GM18505 (cell line): ENCODE data around the gene PSMB5.

Source experiments
- ATAC-seq: cut with Tn5 transposase; IDR thresholded peaks from one replicate; pipeline ENCODE4 v1.9.1; 2021; ENCODE audit not compliant: unreplicated experiment
- POLR2A ChIP-seq: IDR thresholded peaks from 4 replicates; pipeline ENCODE4 v1.6.1; 2011; ENCODE audit warnings: borderline replicate concordance; ENCODE audit not compliant: insufficient read depth, insufficient read length; ENCODE audit errors: extremely low read depth

The PSMB5 gene

GRCh38 chr14:23055147-23055550, 20.4 kb upstream of the PSMB5 start:
- TF ChIP-seq POLR2A = no peak
- no peak for ATAC-seq

- TF ChIP-seq POLR2A = no peak
- no peak for ATAC-seq
Measured at GRCh38 chr14:23054000-23054811, 19.5 kb upstream of the PSMB5 start.

- no peak for TF ChIP-seq POLR2A
- ATAC-seq = no peak
Measured at GRCh38 chr14:23053426-23053825, 18.7 kb upstream of the PSMB5 start.

- no peak for ATAC-seq
- no peak for TF ChIP-seq POLR2A
Measured at GRCh38 chr14:23052671-23053070, 18.0 kb upstream of the PSMB5 start.

GRCh38 chr14:23052182-23052623, 17.5 kb upstream of the PSMB5 start:
- ATAC-seq = no peak
- no peak for TF ChIP-seq POLR2A

GRCh38 chr14:23051141-23052057, 16.7 kb upstream of the PSMB5 start:
- no peak for TF ChIP-seq POLR2A
- no peak for ATAC-seq

GRCh38 chr14:23049011-23049410, 14.3 kb upstream of the PSMB5 start:
- TF ChIP-seq POLR2A = no peak
- ATAC-seq = no peak

GRCh38 chr14:23047751-23048693, 13.3 kb upstream of the PSMB5 start:
- no peak for ATAC-seq
- no peak for TF ChIP-seq POLR2A

- no peak for TF ChIP-seq POLR2A
- no peak for ATAC-seq
Measured at GRCh38 chr14:23047034-23047634, 12.4 kb upstream of the PSMB5 start.

- ATAC-seq = no peak
- TF ChIP-seq POLR2A = no peak
Measured at GRCh38 chr14:23045419-23046357, 11.0 kb upstream of the PSMB5 start.

- no peak for TF ChIP-seq POLR2A
- no peak for ATAC-seq
Measured at GRCh38 chr14:23044840-23045239, 10.1 kb upstream of the PSMB5 start.
